ENCODE data around the gene STK4.

Gene STK4

GRCh38 chr20:44948513-44948912 lies 17.8 kb upstream of the STK4 start:
- DNase-seq (ENCODE audit: low read depth) = no peak
- no peak for TF ChIP-seq CTCF (conservative IDR thresholded peaks at IDR 0.05; ENCODE audit: control insufficient read depth, insufficient read depth, low read depth, low read length)
- no peak overlapping the region for H3K4me3 ChIP-seq (ENCODE audit: control insufficient read depth, low read depth, low read length)

- no peak for TF ChIP-seq CTCF (conservative IDR thresholded peaks at IDR 0.05; ENCODE audit: control insufficient read depth, insufficient read depth, low read depth, low read length)
- DNase-seq (ENCODE audit: low read depth) = no peak
- H3K4me3 ChIP-seq (ENCODE audit: control insufficient read depth, low read depth, low read length) = no peak overlapping the region
These were observed 15.9 kb upstream of the STK4 start for GRCh38 chr20:44950368-44950767.

GRCh38 chr20:44952731-44953130 lies 13.6 kb upstream of the STK4 start:
- no peak for DNase-seq (ENCODE audit: low read depth)
- no peak overlapping the region for H3K4me3 ChIP-seq (ENCODE audit: control insufficient read depth, low read depth, low read length)
- no peak for TF ChIP-seq CTCF (conservative IDR thresholded peaks at IDR 0.05; ENCODE audit: control insufficient read depth, insufficient read depth, low read depth, low read length)

DNA sequence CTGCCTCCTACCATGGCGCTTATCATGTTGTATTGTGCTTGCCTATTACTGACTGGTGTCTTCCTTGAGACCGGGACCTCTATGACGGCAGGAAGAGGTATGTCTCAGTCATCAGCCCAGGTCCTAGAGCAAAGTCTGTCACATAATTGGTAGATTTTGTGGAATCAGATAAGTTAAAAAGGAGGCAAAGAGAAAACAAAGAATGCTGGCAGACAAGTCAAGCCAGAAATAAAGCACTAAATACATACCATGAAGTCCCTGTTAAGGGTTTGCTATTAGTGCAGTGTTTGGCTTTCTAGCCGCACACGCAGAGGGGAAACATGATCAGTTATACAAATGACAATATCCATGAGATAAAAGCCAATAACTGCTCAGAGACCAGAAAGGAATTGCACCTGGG lies 12.1 kb upstream of the STK4 start:
- H3K4me3 ChIP-seq (ENCODE audit: control insufficient read depth, low read depth, low read length) = no peak overlapping the region
- TF ChIP-seq CTCF (conservative IDR thresholded peaks at IDR 0.05; ENCODE audit: control insufficient read depth, insufficient read depth, low read depth, low read length) = no peak
- DNase-seq (ENCODE audit: low read depth) = no peak

- DNase-seq (ENCODE audit: low read depth) = no peak
- no peak overlapping the region for H3K4me3 ChIP-seq (ENCODE audit: control insufficient read depth, low read depth, low read length)
- no peak for TF ChIP-seq CTCF (conservative IDR thresholded peaks at IDR 0.05; ENCODE audit: control insufficient read depth, insufficient read depth, low read depth, low read length)
These were observed 11.0 kb upstream of the STK4 start for GRCh38 chr20:44955270-44955669.

GRCh38 chr20:44956410-44956809 lies 9.9 kb upstream of the STK4 start:
- no peak for DNase-seq (ENCODE audit: low read depth)
- no peak for TF ChIP-seq CTCF (conservative IDR thresholded peaks at IDR 0.05; ENCODE audit: control insufficient read depth, insufficient read depth, low read depth, low read length)

GRCh38 chr20:44958276-44958675 lies 8.0 kb upstream of the STK4 start:
- peak overlapping the region; percentile 65 for H3K4me3 ChIP-seq (ENCODE audit: control insufficient read depth, low read depth, low read length)
- TF ChIP-seq CTCF (conservative IDR thresholded peaks at IDR 0.05; ENCODE audit: control insufficient read depth, insufficient read depth, low read depth, low read length) = no peak
- no peak for DNase-seq (ENCODE audit: low read depth)

More at GRCh38 chr20:44956410-44956809, 9.9 kb upstream of the STK4 start:
- no peak overlapping the region for H3K4me3 ChIP-seq (ENCODE audit: control insufficient read depth, low read depth, low read length)

All from fibroblast of mammary gland (primary cell).